Transverse colon (tissue), 4 donors: ENCODE measurements around the gene CDC40.

Experiments used
- EP300 ChIP-seq: sonication (generic); formaldehyde crosslinking; IDR thresholded peaks from one replicate; pipeline ENCODE4 v1.6.1; 2017; ENCODE audit warnings: antibody characterized with exemption, low read depth
- POLR2A ChIP-seq: fragments of 450-650 bp; IDR thresholded peaks from one replicate; pipeline ENCODE4 v1.6.1; 2016; ENCODE audit warnings: antibody characterized with exemption, mild to moderate bottlenecking, moderate library complexity
- POLR2AphosphoS5 ChIP-seq, 3 donors: sonication (generic); formaldehyde crosslinking; IDR thresholded peaks; one replicate each; pipeline ENCODE4 v1.6.1; 2016; ENCODE audit warnings: antibody characterized with exemption in 3 of 3
- TF ChIP-seq, protein P1 (sequence below), 5 experiments: fragments of 200-600 bp in 3 of 5; fragments of 450-650 bp in 2 of 5; sonication (generic) in 3 of 5; IDR thresholded peaks; 1 replicate in 2 of 5; 2 replicates in 3 of 5; pipeline ENCODE4 v1.5.1; 2016 to 2017; ENCODE audit warnings: antibody characterized with exemption in 5 of 5, inconsistent platforms in 3 of 5, mild to moderate bottlenecking in 2 of 5, moderate library complexity in 1 of 5

GRCh38 chr6:110266996-110267395 lies 86.8 kb downstream of the CDC40 start:
- TF ChIP-seq POLR2AphosphoS5 (IDR thresholded peaks at IDR 0.05) (no peak), POLR2A (no peak), EP300 (no peak)
- TF ChIP-seq, protein P1, sequence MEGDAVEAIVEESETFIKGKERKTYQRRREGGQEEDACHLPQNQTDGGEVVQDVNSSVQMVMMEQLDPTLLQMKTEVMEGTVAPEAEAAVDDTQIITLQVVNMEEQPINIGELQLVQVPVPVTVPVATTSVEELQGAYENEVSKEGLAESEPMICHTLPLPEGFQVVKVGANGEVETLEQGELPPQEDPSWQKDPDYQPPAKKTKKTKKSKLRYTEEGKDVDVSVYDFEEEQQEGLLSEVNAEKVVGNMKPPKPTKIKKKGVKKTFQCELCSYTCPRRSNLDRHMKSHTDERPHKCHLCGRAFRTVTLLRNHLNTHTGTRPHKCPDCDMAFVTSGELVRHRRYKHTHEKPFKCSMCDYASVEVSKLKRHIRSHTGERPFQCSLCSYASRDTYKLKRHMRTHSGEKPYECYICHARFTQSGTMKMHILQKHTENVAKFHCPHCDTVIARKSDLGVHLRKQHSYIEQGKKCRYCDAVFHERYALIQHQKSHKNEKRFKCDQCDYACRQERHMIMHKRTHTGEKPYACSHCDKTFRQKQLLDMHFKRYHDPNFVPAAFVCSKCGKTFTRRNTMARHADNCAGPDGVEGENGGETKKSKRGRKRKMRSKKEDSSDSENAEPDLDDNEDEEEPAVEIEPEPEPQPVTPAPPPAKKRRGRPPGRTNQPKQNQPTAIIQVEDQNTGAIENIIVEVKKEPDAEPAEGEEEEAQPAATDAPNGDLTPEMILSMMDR (IDR thresholded peaks at IDR 0.05), result no peak
